ENCODE results near the gene DYNC1I1. TPM values are rescaled to one million over a fixed set of nuclear protein-coding genes. Genes with fewer than 3 reads are reported as not detected.

Gene DYNC1I1
- total RNA-seq, 4 donors from 2014 or later = 1.9 to 6.7 (median 5.8) TPM

DNA sequence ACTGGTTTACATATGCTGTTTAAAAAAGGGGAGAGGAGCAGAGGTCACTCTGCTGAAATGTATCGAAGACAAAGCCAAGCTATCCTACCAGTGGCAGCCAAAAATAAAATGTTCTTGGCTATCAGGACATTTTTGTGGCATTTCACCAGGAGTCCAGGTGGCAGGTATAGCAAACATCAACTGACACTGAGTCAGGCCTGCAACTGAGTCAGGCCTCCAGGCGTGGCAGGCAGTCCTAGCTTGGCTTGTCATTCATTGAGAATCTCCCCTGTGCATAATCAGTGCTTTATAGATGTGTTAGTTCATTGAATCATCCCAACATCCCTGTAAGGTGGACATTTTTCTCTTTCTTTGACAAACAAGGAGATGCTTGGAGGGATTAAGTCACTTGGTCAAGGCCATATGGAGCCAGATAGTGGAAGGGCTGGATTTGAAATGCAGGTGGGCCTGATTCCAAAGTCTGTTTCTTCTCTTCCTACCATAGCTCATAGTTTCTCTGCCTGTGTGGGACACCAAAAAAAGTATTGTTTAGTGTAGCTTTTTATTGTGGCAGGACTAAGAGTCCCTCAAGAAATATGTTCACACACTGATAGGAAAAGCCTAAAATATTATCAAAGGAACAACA, 4.3 kb downstream of the DYNC1I1 start:
- H3K36me3 ChIP-seq = no peaks in the 10 kb centered on the region
- H3K9me3 ChIP-seq = no peaks in the 10 kb centered on the region
- H3K4me3 ChIP-seq = no peak overlapping the region
- peaks cover 18% of the 10 kb centered on the region for H3K4me1 ChIP-seq
- no peak overlapping the region for H3K27ac ChIP-seq
- DNase-seq (ENCODE audit: low spot score in 2 of 2) = no peak
- 89% methylated on average over 2 of the region's 2 CpGs for WGBS
- TF ChIP-seq POLR2A (IDR thresholded peaks at IDR 0.05) (no peak), EP300 (IDR thresholded peaks at IDR 0.05) (no peak), POLR2AphosphoS5 (IDR thresholded peaks at IDR 0.05) (no peak)
- TF ChIP-seq, protein P1, sequence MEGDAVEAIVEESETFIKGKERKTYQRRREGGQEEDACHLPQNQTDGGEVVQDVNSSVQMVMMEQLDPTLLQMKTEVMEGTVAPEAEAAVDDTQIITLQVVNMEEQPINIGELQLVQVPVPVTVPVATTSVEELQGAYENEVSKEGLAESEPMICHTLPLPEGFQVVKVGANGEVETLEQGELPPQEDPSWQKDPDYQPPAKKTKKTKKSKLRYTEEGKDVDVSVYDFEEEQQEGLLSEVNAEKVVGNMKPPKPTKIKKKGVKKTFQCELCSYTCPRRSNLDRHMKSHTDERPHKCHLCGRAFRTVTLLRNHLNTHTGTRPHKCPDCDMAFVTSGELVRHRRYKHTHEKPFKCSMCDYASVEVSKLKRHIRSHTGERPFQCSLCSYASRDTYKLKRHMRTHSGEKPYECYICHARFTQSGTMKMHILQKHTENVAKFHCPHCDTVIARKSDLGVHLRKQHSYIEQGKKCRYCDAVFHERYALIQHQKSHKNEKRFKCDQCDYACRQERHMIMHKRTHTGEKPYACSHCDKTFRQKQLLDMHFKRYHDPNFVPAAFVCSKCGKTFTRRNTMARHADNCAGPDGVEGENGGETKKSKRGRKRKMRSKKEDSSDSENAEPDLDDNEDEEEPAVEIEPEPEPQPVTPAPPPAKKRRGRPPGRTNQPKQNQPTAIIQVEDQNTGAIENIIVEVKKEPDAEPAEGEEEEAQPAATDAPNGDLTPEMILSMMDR (IDR thresholded peaks at IDR 0.05) = no peak
- H3K27me3 ChIP-seq = no peaks in the 10 kb centered on the region

DNA sequence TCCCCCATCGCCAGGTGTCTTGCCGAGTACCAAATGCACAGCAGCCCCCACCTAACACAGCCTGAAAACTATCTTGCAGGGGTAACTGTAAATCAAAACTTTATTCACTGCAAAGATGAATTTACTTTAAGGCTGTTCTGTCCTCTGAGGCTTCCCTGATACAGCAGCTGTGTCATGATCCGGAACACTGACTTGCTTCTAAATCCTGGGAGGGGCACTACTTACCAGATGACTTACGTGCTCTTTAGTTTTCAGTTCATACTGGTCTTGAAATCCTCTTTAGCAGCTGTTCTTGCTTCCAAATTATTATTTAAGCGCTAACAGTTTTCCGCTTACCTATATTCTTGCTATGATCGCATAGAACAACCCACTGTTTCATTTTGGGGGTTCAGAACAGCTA, 4.9 kb downstream of the DYNC1I1 start:
- no peaks in the 10 kb centered on the region for H3K27me3 ChIP-seq
- no peaks in the 10 kb centered on the region for H3K9me3 ChIP-seq
- peaks cover 14% of the 10 kb centered on the region for H3K4me1 ChIP-seq
- no peaks in the 10 kb centered on the region for H3K36me3 ChIP-seq
- TF ChIP-seq POLR2AphosphoS5 (IDR thresholded peaks at IDR 0.05) = no peak
- no peak for TF ChIP-seq POLR2A (IDR thresholded peaks at IDR 0.05)
- TF ChIP-seq EP300 (IDR thresholded peaks at IDR 0.05) = no peak
- TF ChIP-seq, protein P1 (IDR thresholded peaks at IDR 0.05) = no peak
- WGBS = 89% methylated on average over 7 of the region's 7 CpGs
- no peak for DNase-seq (ENCODE audit: low spot score in 2 of 2)
- no peak overlapping the region for H3K27ac ChIP-seq
- H3K4me3 ChIP-seq = no peak overlapping the region

DNA sequence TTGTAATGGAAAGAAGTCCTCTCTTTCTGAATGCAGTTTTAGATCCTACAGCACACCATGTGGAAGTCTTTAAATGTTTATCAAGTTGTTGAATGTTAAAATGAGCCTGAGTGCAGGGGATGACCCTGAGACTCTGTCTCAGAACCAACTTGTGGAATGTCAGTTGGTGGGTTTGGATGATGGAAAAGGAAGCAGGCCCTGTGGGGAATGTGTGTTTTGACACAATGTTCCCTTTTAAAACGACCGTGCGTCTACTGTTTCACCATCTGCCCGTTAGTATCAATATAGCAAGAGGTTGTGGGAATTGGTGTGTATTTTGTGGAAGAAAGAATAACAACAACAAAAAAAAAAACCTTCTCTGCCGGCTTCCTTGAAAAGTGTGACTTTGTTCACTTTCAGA, 8.3 kb downstream of the DYNC1I1 start:
- Histone ChIP-seq H3K4me3 (no peak overlapping the region), H3K36me3 (no peaks in the 10 kb centered on the region), H3K27ac (no peak overlapping the region), H3K9me3 (no peaks in the 10 kb centered on the region), H3K4me1 (no peaks in the 10 kb centered on the region), H3K27me3 (no peaks in the 10 kb centered on the region)
- TF ChIP-seq POLR2A (IDR thresholded peaks at IDR 0.05) = no peak
- no peak for TF ChIP-seq POLR2AphosphoS5 (IDR thresholded peaks at IDR 0.05)
- TF ChIP-seq EP300 (IDR thresholded peaks at IDR 0.05) = no peak
- TF ChIP-seq, protein P1 (IDR thresholded peaks at IDR 0.05) = no peak
- DNase-seq (ENCODE audit: low spot score in 2 of 2) = no peak
- 56% methylated on average over 5 of the region's 5 CpGs for WGBS

DNA sequence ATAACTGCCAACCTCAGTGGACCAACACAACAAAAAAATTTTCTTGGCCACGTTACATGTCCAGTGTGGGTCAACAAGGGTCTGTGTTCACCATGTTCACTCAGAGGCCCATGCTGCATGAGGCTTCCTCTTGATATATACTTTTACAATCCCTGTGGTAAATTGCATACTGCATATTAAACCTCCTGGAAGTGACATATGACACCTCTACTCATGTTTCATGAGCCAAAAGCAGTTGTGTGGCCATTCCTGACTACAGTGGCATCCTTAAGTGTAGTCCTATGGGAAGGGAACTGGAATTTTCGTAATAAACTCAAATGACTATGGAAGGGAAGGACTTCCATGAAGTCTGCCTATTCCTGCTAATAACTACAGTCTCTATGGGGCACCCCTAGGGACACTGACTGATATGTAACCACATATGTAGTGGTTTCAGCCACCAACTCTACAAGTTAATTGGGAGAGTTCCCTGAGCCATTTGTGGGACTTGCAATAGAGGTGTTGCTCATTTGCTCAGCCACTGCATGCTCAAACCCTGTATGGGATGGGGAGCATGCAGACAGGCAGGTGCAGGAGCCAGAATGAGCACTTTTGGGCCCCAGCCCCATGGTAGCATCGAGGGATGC, 9.7 kb downstream of the DYNC1I1 start:
- H3K4me1 ChIP-seq = no peaks in the 10 kb centered on the region
- no peaks in the 10 kb centered on the region for H3K27me3 ChIP-seq
- H3K36me3 ChIP-seq = no peaks in the 10 kb centered on the region
- TF ChIP-seq EP300 (IDR thresholded peaks at IDR 0.05) (no peak), POLR2A (IDR thresholded peaks at IDR 0.05) (no peak), POLR2AphosphoS5 (IDR thresholded peaks at IDR 0.05) (no peak)
- TF ChIP-seq, protein P1 (IDR thresholded peaks at IDR 0.05) = no peak
- H3K27ac ChIP-seq = no peak overlapping the region
- no peak for DNase-seq (ENCODE audit: low spot score in 2 of 2)
- 88% methylated on average over 3 of the region's 3 CpGs for WGBS
- H3K9me3 ChIP-seq = no peaks in the 10 kb centered on the region
- H3K4me3 ChIP-seq = no peak overlapping the region

DNA sequence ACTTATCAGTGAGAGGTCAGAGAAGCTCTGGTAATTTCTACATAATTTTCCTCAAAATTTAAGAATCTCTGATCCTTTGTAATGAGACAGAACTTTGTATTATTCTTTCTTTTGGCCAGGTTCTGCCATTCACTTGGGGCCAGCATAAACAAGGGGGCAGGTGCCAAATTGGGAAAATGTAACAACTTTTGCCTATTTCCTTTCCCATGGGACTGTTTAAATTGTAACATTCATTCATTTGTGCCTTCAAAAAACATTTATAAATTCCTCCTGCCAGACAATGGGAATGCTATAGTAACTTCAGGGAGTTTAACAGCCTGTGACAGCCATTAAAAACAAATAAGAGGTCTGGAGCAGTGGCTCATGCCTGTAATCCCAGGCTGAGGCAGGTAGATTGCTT, 12.4 kb downstream of the DYNC1I1 start:
- Histone ChIP-seq H3K27me3 (no peaks in the 10 kb centered on the region), H3K4me3 (no peak overlapping the region), H3K36me3 (no peaks in the 10 kb centered on the region), H3K9me3 (no peaks in the 10 kb centered on the region), H3K4me1 (no peaks in the 10 kb centered on the region), H3K27ac (no peak overlapping the region)
- no peak for DNase-seq (ENCODE audit: low spot score in 2 of 2)
- TF ChIP-seq, protein P1 (IDR thresholded peaks at IDR 0.05) = no peak
- TF ChIP-seq POLR2AphosphoS5 (IDR thresholded peaks at IDR 0.05) = no peak
- TF ChIP-seq EP300 (IDR thresholded peaks at IDR 0.05) = no peak
- no peak for TF ChIP-seq POLR2A (IDR thresholded peaks at IDR 0.05)

All from suprapubic skin (tissue), 4 donors.